Upper lobe of right lung (tissue), 1 donor: ENCODE data around the gene MDM2. TPM values are rescaled to one million over a fixed set of nuclear protein-coding genes. Genes with fewer than 3 reads are reported as not detected.

Experiments used
- ATAC-seq: fragments of 200-7000 bp; cut with Tn5 transposase; one replicate; pipeline ENCODE4 v1.9.1; 2020; ENCODE audit warnings: mild to moderate bottlenecking, moderate library complexity
- DNase-seq: peaks from one replicate; pipeline ENCODE4 v3.0.0-alpha.2; 2020
- H3K27ac ChIP-seq: fragments of 200-600 bp; one replicate; pipeline ENCODE4 v1.8.0; 2022
- H3K27me3 ChIP-seq: fragments of 200-600 bp; one replicate; pipeline ENCODE4 v1.8.0; 2022; ENCODE audit warnings: mild to moderate bottlenecking
- H3K36me3 ChIP-seq: fragments of 200-600 bp; one replicate; pipeline ENCODE4 v1.8.0; 2022
- H3K4me1 ChIP-seq: fragments of 200-600 bp; one replicate; pipeline ENCODE4 v1.8.0; 2022
- H3K4me3 ChIP-seq: fragments of 200-600 bp; one replicate; pipeline ENCODE4 v1.8.0; 2022; ENCODE audit warnings: mild to moderate bottlenecking
- H3K9me3 ChIP-seq: fragments of 200-600 bp; one replicate; pipeline ENCODE4 v1.8.0; 2022
- intact Hi-C: fragments of 100-400 bp; cut with DNase I; formaldehyde crosslinking; loops from one replicate; pipeline ENCODE4 v1.11.0; 2022
- total RNA-seq: library from RNA; stranded (reverse); fragmentation: NEBNext Ultra II Directional; extraction: Animal tissue kit (Norgen Biotek cat#: 25700); gene quantifications from one replicate; pipeline ENCODE4 v1.2.1, GENCODE V29; 2021
- TF ChIP-seq, protein P1 (sequence below): fragments of 200-600 bp; IDR thresholded peaks from one replicate; pipeline ENCODE4 v1.8.0; 2022; ENCODE audit warnings: antibody characterized with exemption
- donor health status: DM: no; HTN: yes; CAD: no; lungs with severe emphysema.

Gene MDM2
- total RNA-seq, 1 donor from 2014 or later = 198 TPM

DNA sequence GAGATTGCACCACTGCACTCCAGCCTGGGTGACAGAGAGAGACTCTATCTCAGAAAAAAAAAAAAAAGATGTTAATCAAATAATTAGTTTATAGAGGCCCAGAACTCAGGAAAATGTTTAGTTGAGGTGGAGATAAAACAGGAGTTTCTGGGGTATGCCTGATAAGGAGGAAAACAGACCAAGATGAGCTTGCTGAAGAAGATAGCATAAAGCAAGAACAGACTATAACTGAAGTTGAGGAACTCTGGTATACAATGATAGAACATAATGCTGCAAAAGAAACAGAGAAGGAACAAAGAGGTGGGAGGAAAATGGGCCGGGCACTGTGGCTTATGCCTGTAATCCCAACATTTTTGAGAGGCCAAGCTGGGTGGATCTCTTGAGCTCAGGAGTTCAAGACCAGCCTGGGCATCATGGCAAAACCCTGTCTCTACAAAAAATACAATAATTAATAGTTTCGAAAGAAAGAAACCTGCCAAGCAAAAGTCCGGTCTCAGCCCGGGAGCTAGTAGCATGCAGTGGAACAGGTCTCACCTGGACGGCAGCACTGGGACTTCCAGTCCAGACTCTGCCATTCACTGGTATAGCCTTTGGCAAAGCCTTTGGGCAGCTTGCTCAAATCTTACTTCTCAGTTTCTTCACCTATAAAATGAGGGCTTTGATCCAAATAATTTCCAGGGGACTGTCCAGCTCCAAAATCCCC lies 36.6 kb upstream of the MDM2 start:
- ATAC-seq (peak; percentile 59), DNase-seq (no peak)
- Histone ChIP-seq H3K36me3 (peaks cover 8% of the 10 kb centered on the region), H3K27ac (no peak overlapping the region), H3K9me3 (no peaks in the 10 kb centered on the region), H3K4me3 (no peak overlapping the region), H3K27me3 (no peaks in the 10 kb centered on the region), H3K4me1 (no peaks in the 10 kb centered on the region)
- intact Hi-C loops = no loop called here
- TF ChIP-seq, protein P1, sequence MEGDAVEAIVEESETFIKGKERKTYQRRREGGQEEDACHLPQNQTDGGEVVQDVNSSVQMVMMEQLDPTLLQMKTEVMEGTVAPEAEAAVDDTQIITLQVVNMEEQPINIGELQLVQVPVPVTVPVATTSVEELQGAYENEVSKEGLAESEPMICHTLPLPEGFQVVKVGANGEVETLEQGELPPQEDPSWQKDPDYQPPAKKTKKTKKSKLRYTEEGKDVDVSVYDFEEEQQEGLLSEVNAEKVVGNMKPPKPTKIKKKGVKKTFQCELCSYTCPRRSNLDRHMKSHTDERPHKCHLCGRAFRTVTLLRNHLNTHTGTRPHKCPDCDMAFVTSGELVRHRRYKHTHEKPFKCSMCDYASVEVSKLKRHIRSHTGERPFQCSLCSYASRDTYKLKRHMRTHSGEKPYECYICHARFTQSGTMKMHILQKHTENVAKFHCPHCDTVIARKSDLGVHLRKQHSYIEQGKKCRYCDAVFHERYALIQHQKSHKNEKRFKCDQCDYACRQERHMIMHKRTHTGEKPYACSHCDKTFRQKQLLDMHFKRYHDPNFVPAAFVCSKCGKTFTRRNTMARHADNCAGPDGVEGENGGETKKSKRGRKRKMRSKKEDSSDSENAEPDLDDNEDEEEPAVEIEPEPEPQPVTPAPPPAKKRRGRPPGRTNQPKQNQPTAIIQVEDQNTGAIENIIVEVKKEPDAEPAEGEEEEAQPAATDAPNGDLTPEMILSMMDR = no peak

DNA sequence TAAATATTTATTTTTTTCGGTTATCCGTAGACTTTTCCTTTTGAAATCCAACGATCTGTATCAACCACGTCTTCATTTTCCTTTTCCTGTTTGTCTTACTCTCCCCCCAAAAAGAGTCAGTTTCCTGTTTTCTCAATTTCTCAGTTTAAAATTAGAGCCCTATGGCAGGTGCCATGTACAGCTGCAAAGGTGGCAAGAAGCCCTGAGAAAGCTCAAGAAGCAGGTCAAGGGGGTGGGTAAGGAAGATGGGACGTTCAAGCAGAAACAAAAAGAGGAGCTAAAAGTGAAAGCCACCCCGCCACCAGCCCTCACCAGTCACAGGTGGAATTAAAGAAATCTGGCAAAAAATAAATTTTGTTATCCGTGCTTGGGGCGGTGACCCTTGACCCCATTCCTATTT lies 35.3 kb upstream of the MDM2 start:
- DNase-seq (no peak), ATAC-seq (no peak)
- H3K27ac ChIP-seq = no peak overlapping the region
- H3K36me3 ChIP-seq = no peaks in the 10 kb centered on the region
- H3K4me1 ChIP-seq = no peaks in the 10 kb centered on the region
- H3K4me3 ChIP-seq = no peak overlapping the region
- TF ChIP-seq, protein P1 = no peak
- intact Hi-C loops = no loop called here
- no peaks in the 10 kb centered on the region for H3K27me3 ChIP-seq
- no peaks in the 10 kb centered on the region for H3K9me3 ChIP-seq

DNA sequence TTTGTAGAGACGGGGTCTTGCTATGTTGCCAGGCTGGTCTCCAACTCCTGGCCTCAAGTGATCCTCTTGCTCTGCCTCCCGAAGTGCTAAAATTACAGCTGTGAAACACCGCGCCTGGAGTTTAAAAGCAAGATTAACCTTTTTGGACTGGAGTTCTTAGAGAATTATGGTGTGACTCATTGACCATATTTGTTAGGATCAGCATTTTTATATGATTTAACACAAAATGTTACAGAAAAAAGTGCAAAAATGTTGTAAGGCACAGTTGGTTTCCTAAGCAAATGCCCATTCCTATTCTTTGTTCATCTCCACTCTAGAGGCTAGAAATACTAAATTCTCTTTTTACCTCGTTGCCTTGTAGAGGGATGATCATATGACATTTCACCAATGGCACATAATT lies 34.4 kb upstream of the MDM2 start:
- Histone ChIP-seq H3K36me3 (no peaks in the 10 kb centered on the region), H3K4me3 (no peak overlapping the region), H3K4me1 (no peaks in the 10 kb centered on the region), H3K27me3 (no peaks in the 10 kb centered on the region), H3K27ac (no peak overlapping the region), H3K9me3 (no peaks in the 10 kb centered on the region)
- intact Hi-C loops = no loop called here
- ATAC-seq (no peak), DNase-seq (no peak)
- TF ChIP-seq, protein P1 = no peak

DNA sequence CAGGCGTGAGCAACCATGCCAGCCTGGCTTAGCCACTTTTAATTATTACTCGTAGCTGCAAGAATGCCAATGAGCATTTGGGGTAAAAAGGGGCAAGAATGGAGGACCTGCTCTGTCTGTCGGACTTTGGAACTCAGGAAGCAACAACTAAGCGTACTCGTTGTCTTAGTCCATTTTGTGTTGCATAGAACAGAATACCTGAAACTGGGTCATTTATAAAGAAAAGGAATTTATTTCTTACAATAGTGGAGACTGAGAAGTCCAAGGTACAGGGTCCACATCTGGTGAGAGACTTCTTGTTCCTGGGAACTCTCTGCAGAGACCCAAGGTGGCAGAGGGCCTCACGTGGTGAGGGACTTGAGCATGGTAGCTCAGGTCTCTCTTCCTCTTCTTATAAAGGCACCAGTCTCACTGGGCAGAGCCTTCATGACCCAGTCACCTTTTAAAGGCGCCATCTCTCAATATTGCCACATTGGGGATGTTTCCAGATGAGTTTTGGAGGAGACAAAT lies 32.8 kb upstream of the MDM2 start:
- DNase-seq = no peak
- TF ChIP-seq, protein P1 = no peak
- Histone ChIP-seq H3K27me3 (no peaks in the 10 kb centered on the region), H3K36me3 (no peaks in the 10 kb centered on the region), H3K4me1 (no peaks in the 10 kb centered on the region), H3K9me3 (no peaks in the 10 kb centered on the region), H3K27ac (no peak overlapping the region), H3K4me3 (no peak overlapping the region)
- intact Hi-C loops = no loop called here
- ATAC-seq = no peak

DNA sequence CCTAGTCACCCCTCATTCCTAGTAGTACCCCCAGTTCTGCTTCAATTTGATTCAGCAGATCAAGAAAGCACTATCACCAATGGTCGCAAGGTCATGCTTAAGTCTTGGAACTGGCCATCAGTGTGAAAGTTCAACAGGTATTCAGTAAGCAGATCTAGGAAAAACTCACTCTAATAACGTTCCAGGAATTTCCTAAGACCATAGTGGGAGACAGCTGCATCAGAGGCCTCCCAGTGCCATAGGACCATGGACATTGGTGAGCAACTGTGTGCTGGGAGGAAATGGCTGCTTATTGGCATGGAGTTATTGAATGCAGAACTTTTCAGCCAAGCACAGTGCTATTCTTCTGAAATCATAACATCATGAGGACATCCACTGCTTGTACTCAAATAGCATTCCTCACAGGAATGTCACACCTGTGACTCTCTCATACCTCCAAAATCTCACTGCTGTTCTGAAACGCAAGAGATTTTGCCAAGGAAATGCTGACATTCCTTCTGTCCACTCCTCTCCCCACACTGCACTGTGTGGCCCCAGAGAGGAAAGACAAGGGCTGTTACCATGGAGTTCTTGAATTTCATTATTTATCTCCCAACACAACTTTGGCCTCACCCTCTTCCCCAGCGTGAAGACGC lies 30.9 kb upstream of the MDM2 start:
- TF ChIP-seq, protein P1 = no peak

More for the DNA sequence above, 30.9 kb upstream of the MDM2 start:
- Histone ChIP-seq H3K27ac (no peak overlapping the region), H3K4me3 (no peak overlapping the region), H3K36me3 (no peaks in the 10 kb centered on the region), H3K27me3 (no peaks in the 10 kb centered on the region), H3K4me1 (no peaks in the 10 kb centered on the region), H3K9me3 (no peaks in the 10 kb centered on the region)
- DNase-seq (no peak), ATAC-seq (no peak)
- intact Hi-C loops = no loop called here
